GM12801 (cell line): ENCODE data around the gene ZNF799.

Experiments used
- TF ChIP-seq, protein P1 (sequence below): IDR thresholded peaks from one replicate; pipeline ENCODE4 v1.5.1; 2011; ENCODE audit warnings: control low read depth; ENCODE audit not compliant: insufficient read length; ENCODE audit errors: extremely low read depth

ZNF799 gene

GRCh38 chr19:12380444-12380737 is 20.7 kb downstream of the ZNF799 start:
- TF ChIP-seq, protein P1, sequence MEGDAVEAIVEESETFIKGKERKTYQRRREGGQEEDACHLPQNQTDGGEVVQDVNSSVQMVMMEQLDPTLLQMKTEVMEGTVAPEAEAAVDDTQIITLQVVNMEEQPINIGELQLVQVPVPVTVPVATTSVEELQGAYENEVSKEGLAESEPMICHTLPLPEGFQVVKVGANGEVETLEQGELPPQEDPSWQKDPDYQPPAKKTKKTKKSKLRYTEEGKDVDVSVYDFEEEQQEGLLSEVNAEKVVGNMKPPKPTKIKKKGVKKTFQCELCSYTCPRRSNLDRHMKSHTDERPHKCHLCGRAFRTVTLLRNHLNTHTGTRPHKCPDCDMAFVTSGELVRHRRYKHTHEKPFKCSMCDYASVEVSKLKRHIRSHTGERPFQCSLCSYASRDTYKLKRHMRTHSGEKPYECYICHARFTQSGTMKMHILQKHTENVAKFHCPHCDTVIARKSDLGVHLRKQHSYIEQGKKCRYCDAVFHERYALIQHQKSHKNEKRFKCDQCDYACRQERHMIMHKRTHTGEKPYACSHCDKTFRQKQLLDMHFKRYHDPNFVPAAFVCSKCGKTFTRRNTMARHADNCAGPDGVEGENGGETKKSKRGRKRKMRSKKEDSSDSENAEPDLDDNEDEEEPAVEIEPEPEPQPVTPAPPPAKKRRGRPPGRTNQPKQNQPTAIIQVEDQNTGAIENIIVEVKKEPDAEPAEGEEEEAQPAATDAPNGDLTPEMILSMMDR, result no peak

- TF ChIP-seq, protein P1, result no peak
Observed at GRCh38 chr19:12379732-12380443, 21.2 kb downstream of the ZNF799 start.

DNA sequence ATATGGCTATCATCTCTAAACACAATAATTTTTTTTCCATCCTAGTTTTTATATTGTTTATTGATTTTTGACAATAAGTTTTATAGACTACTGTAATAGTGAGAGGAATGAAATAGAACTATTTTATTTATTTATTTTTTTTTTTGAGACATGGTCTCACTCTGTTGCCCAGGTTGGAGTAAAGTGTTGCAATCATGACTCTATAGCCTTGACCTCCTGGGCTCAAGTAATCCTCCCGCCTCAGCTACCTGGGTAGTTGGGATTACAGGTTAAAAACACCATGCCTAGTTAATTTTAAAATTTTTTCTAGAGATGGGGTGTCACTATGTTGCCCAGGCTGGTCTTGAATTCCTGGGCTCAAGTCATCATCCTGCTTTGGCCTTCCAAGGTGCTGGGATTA is 27.0 kb downstream of the ZNF799 start:
- TF ChIP-seq, protein P1, result no peak

DNA sequence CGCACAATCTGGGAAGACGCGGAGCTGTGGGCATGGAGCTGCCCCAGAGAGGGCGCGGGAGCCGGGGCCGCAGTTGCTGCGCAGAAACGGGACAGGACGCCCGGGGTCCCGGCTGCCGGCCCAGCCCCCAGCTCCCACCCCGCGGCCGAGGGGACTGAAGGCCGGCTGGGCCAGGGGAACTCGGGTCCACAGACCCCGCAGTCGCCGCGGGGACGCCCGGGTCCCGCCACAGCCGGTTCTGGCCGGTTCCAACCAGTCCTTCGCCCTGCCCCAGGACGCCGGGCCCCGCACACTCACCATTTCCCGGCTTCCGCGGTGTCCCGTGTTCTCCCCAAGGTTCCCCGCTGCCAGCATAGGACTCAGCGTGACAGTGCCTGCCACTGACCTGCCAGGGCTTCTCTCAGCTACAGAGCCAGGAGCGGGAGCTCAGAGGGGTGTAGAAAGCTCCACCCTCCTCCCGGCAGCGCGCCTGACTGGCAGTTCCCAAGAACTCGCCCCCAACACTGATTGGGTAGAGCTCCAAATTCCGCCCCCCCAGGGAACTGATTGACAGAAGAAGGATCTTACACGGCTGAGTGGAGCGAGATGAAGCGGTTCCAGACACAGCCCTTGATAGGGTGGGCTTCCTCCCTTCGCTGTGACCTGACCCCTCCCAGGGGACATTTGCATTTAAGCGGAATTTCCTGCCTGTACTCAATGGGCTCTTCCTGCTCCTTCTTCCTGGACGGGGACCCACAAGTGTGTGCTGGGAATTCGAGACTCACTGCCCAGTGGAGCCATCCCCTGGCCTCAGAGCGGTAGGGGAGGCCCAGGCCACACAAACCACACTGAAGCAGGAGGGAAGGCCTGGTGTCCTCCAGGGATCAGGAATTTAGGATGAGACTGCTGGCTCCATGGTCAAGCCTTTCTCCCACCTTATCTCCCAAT is 35.6 kb downstream of the ZNF799 start, which contains the start of gene ZNF442:
Gene ZNF442 (minus strand): TSS at position 448 of the 927 bp plus-strand sequence. CDS start 2,052 bp downstream, outside the sequence.
- TF ChIP-seq, protein P1, result no peak

GRCh38 chr19:12364391-12365235 is 36.5 kb downstream of the ZNF799 start:
- TF ChIP-seq, protein P1, result no peak

- TF ChIP-seq, protein P1, result no peak
Observed at GRCh38 chr19:12353375-12353774, 47.7 kb downstream of the ZNF799 start.

GRCh38 chr19:12350890-12351197 is 50.2 kb downstream of the ZNF799 start:
- TF ChIP-seq, protein P1, result no peak
